Right lobe of liver (tissue), 6 donors: ENCODE measurements around the gene PEAK3. TPM values are rescaled to one million over a fixed set of nuclear protein-coding genes. Genes with fewer than 3 reads are reported as not detected.
"Not testable (repeated sequence)": the region's sequence is repeated elsewhere in the genome, so short reads cannot be mapped to it uniquely, and the experiment has no call there.

Experiments
- ATAC-seq, 4 donors: fragments of 200-7000 bp; cut with Tn5 transposase; one replicate each; pipeline ENCODE4 v1.9.1; 2020; ENCODE audit warnings: mild to moderate bottlenecking in 4 of 4, moderate library complexity in 4 of 4
- DNase-seq, 3 donors: peaks; one replicate each; pipeline ENCODE4 v3.0.0-alpha.2; 2020
- H3K27ac ChIP-seq, 3 donors: fragments of 200-600 bp; one replicate each; pipeline ENCODE4 v1.8.0; 2022
- H3K27me3 ChIP-seq, 2 donors: fragments of 200-600 bp; one replicate each; pipeline ENCODE4 v1.8.0; 2022
- H3K36me3 ChIP-seq, 4 donors: fragments of 200-600 bp; sonication (generic) in 1 of 4; one replicate each; pipeline versions ENCODE4 v1.5.1 to v1.8.0; 2017 to 2022; ENCODE audit warnings: control low read depth in 1 of 4
- H3K4me1 ChIP-seq, 4 donors: fragments of 200-600 bp; sonication (generic) in 1 of 4; one replicate each; pipeline versions ENCODE4 v1.5.1 to v1.8.0; 2017 to 2022; ENCODE audit warnings: control low read depth in 1 of 4
- H3K4me3 ChIP-seq, 3 donors: fragments of 200-600 bp; one replicate each; pipeline ENCODE4 v1.8.0; 2022
- H3K9me3 ChIP-seq, 4 donors: fragments of 200-600 bp; sonication (generic) in 1 of 4; one replicate each; pipeline versions ENCODE4 v1.5.1 to v1.8.0; 2017 to 2022; ENCODE audit warnings: control low read depth in 1 of 4
- CTCF ChIP-seq, 4 donors: fragments of 200-600 bp in 3 of 4; fragments of 450-650 bp in 1 of 4; IDR thresholded peaks; one replicate each; pipeline versions ENCODE4 v1.5.1 to v1.8.0; 2016 to 2022; ENCODE audit warnings: antibody characterized with exemption in 4 of 4, mild to moderate bottlenecking in 2 of 4
- POLR2A ChIP-seq: fragments of 450-650 bp; IDR thresholded peaks from one replicate; pipeline ENCODE4 v1.6.1; 2017; ENCODE audit warnings: antibody characterized with exemption, mild to moderate bottlenecking
- WGBS: methylation state at CpG from one replicate; pipeline ENCODE4 v1.1.6; 2018; ENCODE audit warnings: low coverage, low lambda C conversion rate; ENCODE audit not compliant: insufficient coverage; ENCODE audit errors: missing lambda C conversion rate; 5-methylcytosine and 5-hydroxymethylcytosine counted together
- intact Hi-C, 2 donors: fragments of 100-400 bp; cut with DNase I; formaldehyde crosslinking; loops; one replicate each; pipeline versions ENCODE4 v1.11.2 to v1.14.1; 2022
- total RNA-seq, 6 experiments: library from RNA; depleted of rRNA in 2 of 6; stranded (reverse); fragments of >200 nt in 2 of 6; fragmentation: NEBNext Ultra II Directional in 3 of 6; extraction: Animal tissue kit (Norgen Biotek cat#: 25700) in 3 of 6; gene quantifications; one replicate each; pipeline versions ENCODE4 v1.1.0 to v1.2.4, GENCODE V29; 2016 to 2023
- donor health status: DM: no; HTN: yes; CAD: no.
- donor health status: DM: no; HTN: no; CAD: no.
- donor health status: DM: no; HTN: no; CAD: no.
- donor health status: DM: no; HTN: yes; CAD: no.
- donor health status: DM: no; HTN: yes; CAD: no.

Gene PEAK3
- total RNA-seq, 6 experiments from 2014 or later = 0.07 to 0.49 (median 0.36) TPM

- TF ChIP-seq CTCF (IDR thresholded peaks at IDR 0.05) = no peak
- Histone ChIP-seq H3K36me3 (no peaks in the 10 kb centered on the region), H3K4me3 (no peak overlapping the region), H3K4me1 (peaks cover 0 to 18% (median 0%) of the 10 kb centered on the region in 4 donors), H3K9me3 (no peaks in the 10 kb centered on the region), H3K27ac (no peak overlapping the region), H3K27me3 (peaks cover 0 to 16% of the 10 kb centered on the region in 2 donors)
- intact Hi-C loops = no loop called here
- ATAC-seq (no peak), DNase-seq (no peak)
- 83% methylated on average over 7 of the region's 20 CpGs for WGBS
Observed at GRCh38 chr19:2286402-2287140, 4.6 kb upstream of the PEAK3 start.

- Histone ChIP-seq H3K4me3 (no peak overlapping the region), H3K4me1 (no peaks in the 10 kb centered on the region), H3K36me3 (no peaks in the 10 kb centered on the region), H3K27me3 (no peaks in the 10 kb centered on the region), H3K9me3 (no peaks in the 10 kb centered on the region), H3K27ac (no peak overlapping the region)
- WGBS = 88% methylated on average over 6 of the region's 8 CpGs
- DNase-seq (no peak), ATAC-seq (no peak)
- intact Hi-C loops = no loop called here
- TF ChIP-seq POLR2A (no peak), CTCF (IDR thresholded peaks at IDR 0.05) (no peak)
Observed at GRCh38 chr19:2283835-2284507, 2.0 kb upstream of the PEAK3 start.

GRCh38 chr19:2282862-2283237 is 875 bp upstream of the PEAK3 start:
- WGBS = 43% methylated on average over 5 of the region's 11 CpGs
- no peaks in the 10 kb centered on the region for H3K9me3 ChIP-seq
- TF ChIP-seq POLR2A = no peak
- TF ChIP-seq CTCF (IDR thresholded peaks at IDR 0.05) = no peak
- no peaks in the 10 kb centered on the region for H3K4me1 ChIP-seq
- intact Hi-C loops = no loop called here
- H3K27ac ChIP-seq = peak overlapping the region in 1 of 3 donors; percentile 63
- H3K4me3 ChIP-seq = peak overlapping the region in 1 of 3 donors; percentile 37
- DNase-seq (no peak), ATAC-seq (no peak)
- H3K36me3 ChIP-seq = no peaks in the 10 kb centered on the region
- H3K27me3 ChIP-seq = no peaks in the 10 kb centered on the region

- peak in 1 of 3 donors; percentile 58 for DNase-seq
- H3K4me1 ChIP-seq, H3K27me3 ChIP-seq, H3K9me3 ChIP-seq, H3K36me3 ChIP-seq, intact Hi-C loops: not testable (repeated sequence)
- Histone ChIP-seq H3K27ac (peak overlapping the region; percentile 40 to 63 (median 47)), H3K4me3 (peak overlapping the region in 1 of 3 donors; percentile 37)
- peak in 1 of 4 donors; percentile 9 for ATAC-seq
- 18% methylated on average over 3 of the region's 16 CpGs for WGBS
Observed at GRCh38 chr19:2281265-2282061, 512 bp downstream of the PEAK3 start.
